ENCODE measurements around the gene SMC1B. TPM values are rescaled to one million over a fixed set of nuclear protein-coding genes. Genes with fewer than 3 reads are reported as not detected.

SMC1B gene
- total and polyA plus RNA-seq, 9 of the 15 experiments (the other 6 are each of a cell fraction or from before 2014, with no cell fraction given) = 0.03 TPM; not detected in 8

DNA sequence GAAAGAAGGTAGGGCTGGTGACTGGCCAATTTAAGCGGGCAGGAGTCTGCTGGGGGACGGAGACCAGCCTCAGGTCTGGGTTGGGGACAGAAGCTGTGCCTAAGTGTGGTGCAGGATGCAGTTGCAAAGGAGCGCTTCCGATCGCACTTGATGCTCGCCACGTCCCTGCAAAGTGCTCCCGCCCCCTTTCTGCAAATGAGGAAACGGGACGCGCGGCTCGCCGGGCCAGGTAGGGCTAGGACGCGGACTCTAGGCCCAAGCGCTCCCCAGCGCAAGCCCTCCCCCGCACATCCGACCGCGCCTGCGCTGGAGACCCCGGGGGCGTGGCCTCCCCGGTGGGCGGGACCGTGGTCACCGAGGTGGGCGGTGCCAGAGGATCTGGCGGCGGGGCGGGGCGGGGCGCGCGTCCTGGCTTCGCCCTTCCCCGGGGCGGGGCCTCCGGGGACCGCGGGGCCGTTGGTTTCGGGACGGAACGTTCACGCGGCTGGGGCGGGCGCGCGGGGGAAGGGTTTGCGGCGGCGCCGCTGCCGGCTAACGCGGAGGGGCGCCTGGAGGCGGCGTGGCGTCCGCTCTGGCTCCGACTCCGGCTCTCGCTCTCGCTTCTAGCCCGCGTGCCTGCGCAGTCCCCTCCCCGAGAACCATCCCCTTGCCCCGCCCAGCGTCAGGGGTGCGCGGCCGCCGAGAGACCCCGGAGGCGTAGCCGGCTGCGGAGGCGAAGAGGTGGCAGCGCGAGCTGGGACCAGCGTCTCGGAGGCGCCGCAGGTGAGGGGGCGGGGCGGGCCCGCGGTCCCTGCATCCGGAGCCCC is 103.8 kb downstream of the SMC1B start, which contains the start of gene FAM118A (continued):
- TF ChIP-seq ZNF592 (IDR thresholded peaks at IDR 0.05) = no peak
- no peak for TF ChIP-seq ZSCAN29 (IDR thresholded peaks at IDR 0.05)
- TF ChIP-seq ARID3B (CRISPR knock-in tag; IDR thresholded peaks at IDR 0.05; ENCODE audit: borderline replicate concordance) = no peak
- no peak; the same call in 1 of the 2 replicates for TF ChIP-seq ZKSCAN1 (IDR thresholded peaks at IDR 0.05; ENCODE audit: low read depth, low read length)
- no peak for TF ChIP-seq SREBF2 (CRISPR knock-in tag; IDR thresholded peaks at IDR 0.05)
- peak; percentile 19; the same call in 1 of the 2 replicates for TF ChIP-seq CHD2 (IDR thresholded peaks at IDR 0.05; ENCODE audit: low read depth, low read length)
- no peak for TF ChIP-seq ELK3 (CRISPR knock-in tag; IDR thresholded peaks at IDR 0.05)
- TF ChIP-seq SMAD1 (IDR thresholded peaks at IDR 0.05; ENCODE audit: low read depth, low read length, partially characterized antibody) = no peak
- TF ChIP-seq NRF1 (conservative IDR thresholded peaks at IDR 0.05 in 1 of 2, IDR thresholded peaks at IDR 0.05 in 1 of 2) = peak; percentile 93 to 94
- TF ChIP-seq NR2C2 (CRISPR knock-in tag; IDR thresholded peaks at IDR 0.05) = no peak
- TF ChIP-seq NR2C2 (tag; IDR thresholded peaks at IDR 0.05) = no peak
- no peak for TF ChIP-seq NR1H2 (CRISPR knock-in tag; IDR thresholded peaks at IDR 0.05)
- no peak for TF ChIP-seq FOXJ3 (CRISPR knock-in tag; IDR thresholded peaks at IDR 0.05)
- TF ChIP-seq HLTF (IDR thresholded peaks at IDR 0.05) = no peak
- TF ChIP-seq ZHX1 (conservative IDR thresholded peaks at IDR 0.05; ENCODE audit: low read length) = no peak
- TF ChIP-seq BMI1 (IDR thresholded peaks at IDR 0.05; ENCODE audit: low read length) = no peak
- TF ChIP-seq STAG1 (CRISPR knock-in tag; IDR thresholded peaks at IDR 0.05; ENCODE audit: borderline replicate concordance) = no peak
- no peak for TF ChIP-seq PYGO2 (tag; IDR thresholded peaks at IDR 0.05)
- TF ChIP-seq FUS (optimal IDR thresholded peaks at IDR 0.05; ENCODE audit: low read depth, low read length) = no peak

All from K562 (cell line).